ENCODE measurements around the gene TRNP1.

DNA sequence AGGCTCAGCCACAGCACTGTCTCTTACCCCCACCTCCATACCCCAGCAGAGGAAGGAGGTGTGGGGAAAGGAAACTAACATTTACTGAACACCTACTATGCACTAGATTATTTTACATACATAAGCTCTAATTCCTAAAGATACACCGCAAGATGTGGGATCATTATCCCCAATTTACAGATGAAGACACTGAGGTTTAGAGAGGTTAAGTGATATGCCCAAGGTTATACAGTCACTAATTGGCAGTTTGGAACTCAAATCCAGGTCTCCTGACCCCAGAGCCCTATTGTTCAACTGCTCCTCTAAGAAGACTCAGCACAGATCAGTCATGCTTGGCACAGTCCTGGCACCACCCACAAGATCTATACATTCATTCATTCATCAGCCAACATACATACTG is 22.9 kb downstream of the TRNP1 start:
- no peak for TF ChIP-seq CTCF (IDR thresholded peaks at IDR 0.05)
- no peak for TF ChIP-seq POLR2A (IDR thresholded peaks at IDR 0.05)

Data from right lobe of liver (tissue), 4 donors.